Activated B cell treated with CpG ODN at 0.5 μM for 24 hours (primary cell): ENCODE measurements around the gene CSF1. TPM values are rescaled to one million over a fixed set of nuclear protein-coding genes. Genes with fewer than 3 reads are reported as not detected.

ENCODE experiments used
- ATAC-seq: fragments of 200-7000 bp; cut with Tn5 transposase; one replicate; pipeline ENCODE4 v1.10.0; 2021; ENCODE audit warnings: low read depth, mild to moderate bottlenecking, moderate library complexity
- CTCF ChIA-PET: fragments of 350-600 bp; sonication (Branson Sonifier 250); formaldehyde crosslinking; loops from one replicate; lab custom pipeline; 2021; ENCODE audit warnings: antibody characterized with exemption; lab: Charles Lee
- POLR2A ChIA-PET: fragments of 350-600 bp; sonication (Branson Sonifier 250); formaldehyde crosslinking; loops from one replicate; lab custom pipeline; 2021; ENCODE audit warnings: antibody characterized with exemption; lab: Charles Lee
- DNase-seq: peaks from one replicate; pipeline ENCODE4 v3.0.0; 2022
- H3K27ac Mint-ChIP-seq: one replicate; pipeline ENCODE4 v1.8.0; 2020; ENCODE audit warnings: mixed read lengths
- H3K27me3 Mint-ChIP-seq: one replicate; pipeline ENCODE4 v1.8.0; 2021; ENCODE audit warnings: mixed read lengths
- H3K36me3 Mint-ChIP-seq: one replicate; pipeline ENCODE4 v1.8.0; 2021; ENCODE audit warnings: low read depth, mixed read lengths
- H3K4me1 Mint-ChIP-seq: one replicate; pipeline ENCODE4 v1.8.0; 2021; ENCODE audit warnings: mixed read lengths
- H3K4me3 Mint-ChIP-seq: one replicate; pipeline ENCODE4 v1.8.0; 2020; ENCODE audit warnings: mild to moderate bottlenecking, mixed read lengths
- H3K9me3 Mint-ChIP-seq: one replicate; pipeline ENCODE4 v1.8.0; 2020; ENCODE audit warnings: mixed read lengths
- intact Hi-C: fragments of 100-400 bp; cut with micrococcal nuclease; formaldehyde crosslinking; loops from one replicate; pipeline ENCODE4 v1.15.1; 2024
- total RNA-seq: library from RNA; stranded (reverse); gene quantifications from 2 replicates; pipeline ENCODE4 v1.2.3, GENCODE V29; 2022
- TF ChIP-seq, protein P1 (sequence below): fragments of 200-600 bp; IDR thresholded peaks from one replicate; pipeline ENCODE4 v1.8.0; 2022; ENCODE audit warnings: antibody characterized with exemption, mild to moderate bottlenecking

Gene CSF1
- total RNA-seq, 1 donor from 2014 or later: 2.0 TPM

DNA sequence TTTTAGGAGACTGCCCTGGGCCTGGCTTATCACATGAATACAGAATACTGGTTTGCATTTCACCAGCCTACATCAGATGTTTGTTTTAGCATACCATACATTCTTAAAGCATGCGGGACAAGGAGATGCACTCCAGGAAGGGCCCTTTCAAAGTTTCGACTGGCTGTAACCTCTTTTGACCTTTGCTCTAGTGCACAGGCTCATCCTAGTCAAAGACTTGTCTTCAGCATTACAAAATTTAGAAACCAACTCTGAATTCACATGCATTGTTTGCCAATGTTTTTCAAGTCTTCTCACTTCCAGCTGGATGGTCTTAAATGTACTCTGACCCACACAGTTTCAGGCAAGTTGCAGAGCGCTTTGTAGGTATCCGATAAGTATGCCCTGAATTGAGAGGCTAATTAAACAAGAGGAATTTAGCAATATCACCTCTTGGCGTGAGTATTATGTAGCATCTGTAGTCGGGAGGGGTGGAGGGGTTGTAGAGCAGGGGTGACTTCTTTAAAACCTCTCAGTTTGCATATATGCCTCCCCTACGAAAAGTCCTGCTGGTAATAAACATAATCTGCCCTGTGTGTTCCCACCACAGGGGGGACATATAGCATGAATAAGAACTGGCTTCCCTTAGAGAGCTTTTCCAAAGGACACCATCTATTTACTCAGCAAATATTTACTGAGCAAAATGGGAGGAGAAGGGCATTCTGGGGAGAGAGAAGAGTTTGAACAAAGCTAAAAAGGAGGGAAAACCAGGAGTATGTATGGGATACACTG, 49.5 kb downstream of the CSF1 start:
- DNase-seq: no peak
- Mint-ChIP-seq H3K4me3 (no peak overlapping the region), H3K9me3 (no peaks in the 10 kb centered on the region), H3K27ac (no peak overlapping the region), H3K36me3 (no peaks in the 10 kb centered on the region), H3K4me1 (no peaks in the 10 kb centered on the region), H3K27me3 (peaks cover 16% of the 10 kb centered on the region)
- ChIA-PET CTCF (interaction anchor here (0.6 kb wide), 1 partner anchor 500 kb away, joined by 3 read pairs; no protein-coding TSS in a partner anchor), POLR2A (no interaction called here)
- TF ChIP-seq, protein P1, sequence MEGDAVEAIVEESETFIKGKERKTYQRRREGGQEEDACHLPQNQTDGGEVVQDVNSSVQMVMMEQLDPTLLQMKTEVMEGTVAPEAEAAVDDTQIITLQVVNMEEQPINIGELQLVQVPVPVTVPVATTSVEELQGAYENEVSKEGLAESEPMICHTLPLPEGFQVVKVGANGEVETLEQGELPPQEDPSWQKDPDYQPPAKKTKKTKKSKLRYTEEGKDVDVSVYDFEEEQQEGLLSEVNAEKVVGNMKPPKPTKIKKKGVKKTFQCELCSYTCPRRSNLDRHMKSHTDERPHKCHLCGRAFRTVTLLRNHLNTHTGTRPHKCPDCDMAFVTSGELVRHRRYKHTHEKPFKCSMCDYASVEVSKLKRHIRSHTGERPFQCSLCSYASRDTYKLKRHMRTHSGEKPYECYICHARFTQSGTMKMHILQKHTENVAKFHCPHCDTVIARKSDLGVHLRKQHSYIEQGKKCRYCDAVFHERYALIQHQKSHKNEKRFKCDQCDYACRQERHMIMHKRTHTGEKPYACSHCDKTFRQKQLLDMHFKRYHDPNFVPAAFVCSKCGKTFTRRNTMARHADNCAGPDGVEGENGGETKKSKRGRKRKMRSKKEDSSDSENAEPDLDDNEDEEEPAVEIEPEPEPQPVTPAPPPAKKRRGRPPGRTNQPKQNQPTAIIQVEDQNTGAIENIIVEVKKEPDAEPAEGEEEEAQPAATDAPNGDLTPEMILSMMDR: no peak
- intact Hi-C loops: no loop called here
- no peak for ATAC-seq

DNA sequence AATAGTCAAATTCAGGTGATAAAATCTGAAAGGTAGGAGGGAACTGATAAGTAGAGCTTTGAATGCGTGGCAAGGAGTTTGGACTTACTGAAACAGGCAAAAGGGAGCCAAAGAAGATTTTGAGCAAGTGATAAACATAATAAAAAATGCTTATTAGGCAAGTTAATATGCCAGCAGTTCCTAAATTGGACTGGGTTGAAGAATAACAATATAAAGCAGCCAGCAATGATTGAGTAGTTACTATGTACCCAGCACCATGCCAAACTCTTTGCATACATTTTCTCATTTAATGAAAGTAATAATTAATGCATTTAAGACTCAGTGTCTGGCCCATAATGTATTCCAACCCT, 50.1 kb downstream of the CSF1 start:
- Mint-ChIP-seq H3K4me3 (no peak overlapping the region), H3K36me3 (no peaks in the 10 kb centered on the region), H3K4me1 (no peaks in the 10 kb centered on the region), H3K27me3 (peaks cover 13% of the 10 kb centered on the region), H3K27ac (no peak overlapping the region), H3K9me3 (no peaks in the 10 kb centered on the region)
- no peak for ATAC-seq
- POLR2A ChIA-PET: no interaction called here
- CTCF ChIA-PET: no interaction called here
- TF ChIP-seq, protein P1: no peak
- intact Hi-C loops: no loop called here
- DNase-seq: no peak

DNA sequence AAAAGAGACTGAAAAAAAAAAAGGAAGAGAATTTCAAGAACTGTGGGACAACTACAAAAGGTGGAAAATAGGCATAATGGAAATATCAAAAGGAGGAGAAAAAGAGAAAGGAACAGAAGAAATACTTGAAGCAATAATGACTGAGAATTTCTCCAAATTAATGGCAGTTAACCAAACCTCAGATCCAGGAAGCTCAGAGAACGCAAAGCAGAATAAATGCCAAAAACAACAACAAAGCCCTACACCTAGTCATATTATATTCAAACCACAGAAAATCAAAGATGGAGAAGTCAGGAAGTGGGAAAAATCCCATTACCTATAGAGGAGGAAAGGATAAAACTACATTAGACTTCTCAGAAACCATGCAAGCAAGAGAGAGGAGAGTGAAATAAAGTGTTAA, 53.2 kb downstream of the CSF1 start:
- Mint-ChIP-seq H3K9me3 (no peaks in the 10 kb centered on the region), H3K27me3 (peaks cover 9% of the 10 kb centered on the region), H3K27ac (no peak overlapping the region), H3K4me3 (no peak overlapping the region), H3K4me1 (no peaks in the 10 kb centered on the region), H3K36me3 (no peaks in the 10 kb centered on the region)
- intact Hi-C loops: no loop called here
- ChIA-PET POLR2A (no interaction called here), CTCF (no interaction called here)
- DNase-seq (no peak), ATAC-seq (no peak)
- TF ChIP-seq, protein P1: no peak

DNA sequence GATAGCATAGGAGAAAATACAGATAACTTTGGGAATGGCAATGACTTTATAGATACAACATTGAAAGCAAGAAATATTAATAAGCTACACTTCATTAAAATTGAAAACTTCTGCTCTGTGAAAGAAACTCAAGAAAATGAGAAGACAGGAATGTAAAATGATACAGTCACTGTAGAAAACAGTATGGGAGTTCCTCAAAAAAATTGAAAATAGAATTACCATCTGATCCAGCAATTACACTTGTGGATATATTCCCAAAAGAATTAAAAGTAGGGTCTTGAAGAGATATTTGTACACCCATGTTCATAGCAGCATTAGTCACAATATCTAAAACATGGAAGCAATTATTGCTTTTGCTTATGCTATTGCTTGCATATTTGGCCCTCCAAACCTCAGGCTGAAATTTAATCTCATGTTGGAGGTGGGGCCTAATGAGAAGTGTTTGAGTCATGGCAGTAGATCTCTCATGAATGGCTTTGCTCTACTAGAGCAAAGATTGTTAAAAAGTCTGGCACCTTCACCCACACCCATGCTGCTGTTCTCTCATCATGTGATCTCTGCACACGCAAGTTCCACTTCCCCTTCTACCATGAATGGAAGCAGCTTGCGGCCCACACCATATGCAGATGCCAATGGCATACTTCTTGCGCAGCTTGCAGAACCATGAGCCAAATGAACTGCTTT, 58.6 kb downstream of the CSF1 start:
- Mint-ChIP-seq H3K27me3 (no peaks in the 10 kb centered on the region), H3K9me3 (peaks cover 4% of the 10 kb centered on the region), H3K4me3 (no peak overlapping the region), H3K27ac (no peak overlapping the region), H3K4me1 (no peaks in the 10 kb centered on the region), H3K36me3 (no peaks in the 10 kb centered on the region)
- TF ChIP-seq, protein P1: no peak
- intact Hi-C loops: no loop called here
- ChIA-PET POLR2A (no interaction called here), CTCF (no interaction called here)
- no peak for DNase-seq
- ATAC-seq: peak; percentile 47

DNA sequence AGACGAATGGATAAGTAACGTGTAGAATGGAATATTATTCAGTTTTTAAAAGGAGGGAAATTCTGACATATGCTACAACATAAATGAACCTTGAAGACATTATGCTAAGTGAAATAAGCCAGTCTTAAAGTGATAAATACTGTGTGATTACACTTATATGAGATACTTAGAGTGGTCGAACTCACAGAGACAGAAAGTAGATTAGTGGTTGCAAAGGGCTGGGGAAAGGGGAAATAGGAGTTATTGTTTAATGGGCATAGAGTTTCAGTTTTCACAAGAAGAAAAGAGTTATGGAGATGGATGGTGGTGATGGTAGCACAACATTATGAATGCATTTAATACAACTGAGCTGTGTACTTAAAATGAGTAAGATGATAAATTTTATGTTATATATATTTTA, 59.3 kb downstream of the CSF1 start:
- Mint-ChIP-seq H3K4me3 (no peak overlapping the region), H3K27ac (no peak overlapping the region), H3K4me1 (no peaks in the 10 kb centered on the region), H3K36me3 (no peaks in the 10 kb centered on the region), H3K27me3 (no peaks in the 10 kb centered on the region), H3K9me3 (peaks cover 4% of the 10 kb centered on the region)
- POLR2A ChIA-PET: no interaction called here
- ATAC-seq: no peak
- intact Hi-C loops: no loop called here
- DNase-seq: no peak
- CTCF ChIA-PET: no interaction called here
- TF ChIP-seq, protein P1: no peak
